A673 (cell line): ENCODE results near the gene MTHFD1L. TPM values are rescaled to one million over a fixed set of nuclear protein-coding genes. Genes with fewer than 3 reads are reported as not detected.

Experiments used
- BruUV-seq: library from RNA; stranded (reverse); fragments of 400-500 nt; replicated peaks from 2 replicates; lab custom pipeline; 2021; lab: Mats Ljungman, UMichigan
- CTCF ChIA-PET: fragments of 300-600 bp; sonication (Branson Sonifier 250); formaldehyde crosslinking; loops from one replicate; lab custom pipeline; 2022; ENCODE audit warnings: antibody characterized with exemption; lab: Charles Lee
- POLR2A ChIA-PET: fragments of 300-600 bp; sonication (Branson Sonifier 250); formaldehyde crosslinking; loops from one replicate; lab custom pipeline; 2022; ENCODE audit warnings: antibody characterized with exemption; ENCODE audit not compliant: low non-redundant PET; lab: Charles Lee
- DNase-seq: peaks from one replicate; pipeline ENCODE4 v3.0.0-alpha.2; 2015; ENCODE audit warnings: low spot score
- H3K27ac ChIP-seq: fragments of 200-600 bp; sonication (generic); 2 replicates; pipeline ENCODE4 v1.5.1; 2016; ENCODE audit warnings: mixed run types, low read depth, mild to moderate bottlenecking, mixed read lengths, antibody characterized with exemption, low read length; ENCODE audit not compliant: poor library complexity, severe bottlenecking
- H3K27me3 ChIP-seq: fragments of 200-600 bp; sonication (generic); replicated peaks from 2 replicates; pipeline ENCODE4 v1.6.1; 2017; ENCODE audit warnings: mixed run types, low read depth, mild to moderate bottlenecking, mixed read lengths, antibody characterized with exemption, low read length; ENCODE audit not compliant: insufficient read depth, poor library complexity
- H3K36me3 ChIP-seq: fragments of 200-600 bp; sonication (generic); 2 replicates; pipeline ENCODE4 v1.6.1; 2016; ENCODE audit warnings: mixed run types, mild to moderate bottlenecking, mixed read lengths, antibody characterized with exemption, low read length; ENCODE audit not compliant: insufficient read depth, poor library complexity, severe bottlenecking
- H3K4me1 ChIP-seq: fragments of 200-600 bp; sonication (generic); 2 replicates; pipeline ENCODE4 v1.6.1; 2017; ENCODE audit warnings: mixed run types, mild to moderate bottlenecking, mixed read lengths, antibody characterized with exemption, low read length; ENCODE audit not compliant: insufficient read depth, poor library complexity, severe bottlenecking
- H3K4me3 ChIP-seq: fragments of 200-600 bp; sonication (generic); 2 replicates; pipeline ENCODE4 v1.5.1; 2016; ENCODE audit warnings: low read depth, mixed run types, mild to moderate bottlenecking, mixed read lengths, low read length; ENCODE audit not compliant: poor library complexity, severe bottlenecking
- H3K9me3 ChIP-seq: fragments of 200-600 bp; sonication (generic); 2 replicates; pipeline ENCODE4 v1.6.1; 2016; ENCODE audit warnings: mixed run types, low read depth, mild to moderate bottlenecking, mixed read lengths, antibody characterized with exemption, low read length; ENCODE audit not compliant: poor library complexity, severe bottlenecking
- CTCF ChIP-seq: fragments of 300-800, 200-600 bp; sonication (generic); conservative IDR thresholded peaks from 2 replicates; pipeline ENCODE4 v1.5.1; 2017; ENCODE audit warnings: low read depth, mild to moderate bottlenecking, antibody characterized with exemption, low read length, moderate library complexity, mixed read lengths
- EZH2 ChIP-seq: fragments of 200-600 bp; sonication (generic); IDR thresholded peaks from 2 replicates; pipeline ENCODE4 v1.6.1; 2017; ENCODE audit warnings: borderline replicate concordance, low read depth, mild to moderate bottlenecking, mixed read lengths, antibody characterized with exemption, low read length; ENCODE audit not compliant: poor library complexity, severe bottlenecking
- intact Hi-C: fragments of 100-400 bp; cut with micrococcal nuclease; formaldehyde crosslinking; loops from one replicate; pipeline ENCODE4 v1.10.0; 2022; ENCODE audit not compliant: unreplicated experiment
- total RNA-seq: library from RNA; stranded (reverse); gene quantifications from 2 replicates; pipeline ENCODE4 v1.2.3, GENCODE V29; 2021

MTHFD1L gene
- total RNA-seq, 1 experiment from 2014 or later = 78.7 TPM

DNA sequence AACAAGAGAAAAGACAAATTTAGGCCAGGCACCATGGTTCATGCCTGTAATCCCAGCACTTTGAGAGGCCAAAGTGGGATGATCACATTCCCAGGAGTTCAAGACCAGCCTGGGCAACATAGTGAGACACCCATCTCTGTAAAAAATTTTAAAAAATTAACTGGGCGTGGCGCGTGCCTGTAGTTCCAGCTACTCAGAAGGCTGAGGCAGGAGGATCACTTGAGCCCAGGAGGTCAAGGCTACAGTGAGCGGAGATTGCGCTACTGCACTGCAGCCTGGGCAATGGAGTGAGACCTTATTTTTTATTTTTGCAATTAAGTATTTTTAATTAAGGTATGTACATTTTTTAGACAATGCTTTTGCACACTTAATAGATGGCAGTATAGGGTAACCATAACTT, 3.3 kb downstream of the MTHFD1L start:
- no TSS peak for BruUV-seq
- no peaks in the 10 kb centered on the region for H3K9me3 ChIP-seq
- H3K27ac ChIP-seq = no peak overlapping the region
- no peaks in the 10 kb centered on the region for H3K36me3 ChIP-seq
- POLR2A ChIA-PET = no interaction called here
- DNase-seq = no peak
- H3K27me3 ChIP-seq = no peaks in the 10 kb centered on the region
- intact Hi-C loops = no loop called here
- peaks cover 4% of the 10 kb centered on the region for H3K4me1 ChIP-seq
- no peak overlapping the region for H3K4me3 ChIP-seq
- CTCF ChIA-PET = no interaction called here
- TF ChIP-seq EZH2 (no peak), CTCF (no peak)

- H3K4me3 ChIP-seq = no peak overlapping the region
- H3K27me3 ChIP-seq = no peaks in the 10 kb centered on the region
- H3K9me3 ChIP-seq = no peaks in the 10 kb centered on the region
- H3K4me1 ChIP-seq = peaks cover 14% of the 10 kb centered on the region
- intact Hi-C loops = no loop called here
- TF ChIP-seq EZH2 (no peak), CTCF (no peak)
- H3K27ac ChIP-seq = no peak overlapping the region
- CTCF ChIA-PET = no interaction called here
- peaks cover 4% of the 10 kb centered on the region for H3K36me3 ChIP-seq
- DNase-seq = no peak
- BruUV-seq = no TSS peak
- POLR2A ChIA-PET = interaction anchor here (0.6 kb wide), 1 partner anchor 315 kb away, joined by 3 read pairs; no protein-coding TSS in a partner anchor
These were observed 8.7 kb downstream of the MTHFD1L start for GRCh38 chr6:150874179-150874578.

DNA sequence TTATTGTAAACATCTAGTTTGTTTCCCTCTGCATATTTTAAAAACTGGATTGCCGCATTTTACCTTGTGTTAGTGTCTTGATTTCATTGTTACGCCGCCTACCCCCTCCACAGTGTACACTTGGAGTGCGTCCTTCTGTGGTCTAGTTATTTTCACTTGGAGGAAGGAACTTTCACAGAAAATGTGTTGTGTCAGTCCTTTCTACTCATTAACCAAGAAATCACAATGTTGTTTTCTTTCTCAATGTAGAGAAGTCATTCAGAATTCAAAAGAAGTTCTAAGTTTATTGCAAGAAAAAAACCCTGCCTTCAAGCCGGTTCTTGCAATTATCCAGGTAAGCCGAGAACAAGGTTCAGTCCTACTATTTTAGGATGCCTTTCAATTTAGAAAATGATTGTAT, 10.3 kb downstream of the MTHFD1L start:
- CTCF ChIA-PET = interaction anchor here (0.7 kb wide), 1 partner anchor 922 kb away, joined by 3 read pairs; no protein-coding TSS in a partner anchor
- H3K9me3 ChIP-seq = no peaks in the 10 kb centered on the region
- no peak for DNase-seq

More for the DNA sequence above, 10.3 kb downstream of the MTHFD1L start:
- Histone ChIP-seq H3K4me3 (no peak overlapping the region), H3K36me3 (peaks cover 4% of the 10 kb centered on the region), H3K4me1 (peaks cover 14% of the 10 kb centered on the region), H3K27me3 (no peaks in the 10 kb centered on the region), H3K27ac (no peak overlapping the region)
- TF ChIP-seq CTCF = no peak
- no peak for TF ChIP-seq EZH2
- intact Hi-C loops = no loop called here
- no TSS peak for BruUV-seq
- POLR2A ChIA-PET = no interaction called here
